ENCODE data around the gene HSPA14.
"Not testable (repeated sequence)": the region's sequence is repeated elsewhere in the genome, so short reads cannot be mapped to it uniquely, and the experiment has no call there.

HSPA14 gene

GRCh38 chr10:14837757-14838581 is at the start of gene HSPA14, which contains the start of the genes CDNF and MSANTD7:
TSS of gene HSPA14 (plus strand) at chr10:14838306. CDS start at chr10:14838403, 97 bp downstream.
TSS of gene CDNF (minus strand) at chr10:14838037. CDS start at chr10:14837946, 91 bp downstream.
TSS of gene MSANTD7 (plus strand) at chr10:14838306. CDS start at chr10:14842285, 3,979 bp downstream.
- H3K4me1 ChIP-seq (ENCODE audit: insufficient read depth, low read length) = peaks cover 22% of the 10 kb centered on the region
- peak within 1 kb of the TSS; percentile 89 to 99 for H3K4me3 ChIP-seq (ENCODE audit: low read depth in 1 of 2, low read length in 2 of 2)
- H3K36me3 ChIP-seq (ENCODE audit: insufficient read depth, low read length) = peaks cover 17% of the 10 kb centered on the region
- no peaks in the 10 kb centered on the region for H3K9me3 ChIP-seq (ENCODE audit: low read length)
- peak within 1 kb of the TSS; percentile 67 for H3K9ac ChIP-seq (ENCODE audit: low read length)
- peak within 1 kb of the TSS; percentile 99 for H3K27ac ChIP-seq (ENCODE audit: low read depth, low read length)
- H3K27me3 ChIP-seq (ENCODE audit: control insufficient read depth in 1 of 2, insufficient read depth in 2 of 2, low read length in 2 of 2) = no peaks in the 10 kb centered on the region

- Histone ChIP-seq H3K4me3 (ENCODE audit: low read depth in 1 of 2, low read length in 2 of 2) (no peak overlapping the region), H3K36me3 (ENCODE audit: insufficient read depth, low read length) (no peaks in the 10 kb centered on the region), H3K9me3 (ENCODE audit: low read length) (no peaks in the 10 kb centered on the region), H3K4me1 (ENCODE audit: insufficient read depth, low read length) (no peaks in the 10 kb centered on the region), H3K27ac (ENCODE audit: low read depth, low read length) (no peak overlapping the region), H3K9ac (ENCODE audit: low read length) (no peak overlapping the region), H3K27me3 (ENCODE audit: control insufficient read depth in 1 of 2, insufficient read depth in 2 of 2, low read length in 2 of 2) (no peaks in the 10 kb centered on the region)
Observed at GRCh38 chr10:14798636-14799035, 39.5 kb upstream of the HSPA14 start.

DNA sequence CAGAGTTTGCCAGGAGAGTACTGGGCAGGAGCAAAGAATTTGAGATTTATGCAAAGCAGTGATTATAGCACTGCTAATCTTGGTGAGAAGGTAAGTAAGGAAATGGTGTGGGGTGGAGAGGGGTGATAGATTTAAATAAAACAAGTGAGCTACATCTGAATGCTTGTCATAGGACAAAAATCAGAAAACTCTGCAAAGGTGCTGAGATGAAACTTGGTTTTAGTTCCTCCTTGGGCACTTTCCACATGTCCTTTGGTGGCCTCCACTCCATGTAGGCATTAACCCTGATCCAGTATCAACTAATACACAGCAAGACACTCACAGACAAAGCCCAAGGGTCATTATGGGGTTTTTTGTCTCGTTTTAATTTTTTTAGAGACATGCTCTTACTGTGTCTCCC is 37.7 kb upstream of the HSPA14 start:
- no peak overlapping the region for H3K27ac ChIP-seq (ENCODE audit: low read depth, low read length)
- no peaks in the 10 kb centered on the region for H3K27me3 ChIP-seq (ENCODE audit: control insufficient read depth in 1 of 2, insufficient read depth in 2 of 2, low read length in 2 of 2)
- no peaks in the 10 kb centered on the region for H3K36me3 ChIP-seq (ENCODE audit: insufficient read depth, low read length)
- H3K4me1 ChIP-seq (ENCODE audit: insufficient read depth, low read length) = no peaks in the 10 kb centered on the region
- no peak overlapping the region for H3K4me3 ChIP-seq (ENCODE audit: low read depth in 1 of 2, low read length in 2 of 2)
- H3K9me3 ChIP-seq (ENCODE audit: low read length) = no peaks in the 10 kb centered on the region
- H3K9ac ChIP-seq (ENCODE audit: low read length) = no peak overlapping the region

GRCh38 chr10:14801723-14802122 is 36.4 kb upstream of the HSPA14 start:
- Histone ChIP-seq H3K27me3 (ENCODE audit: control insufficient read depth in 1 of 2, insufficient read depth in 2 of 2, low read length in 2 of 2) (no peaks in the 10 kb centered on the region), H3K9ac (ENCODE audit: low read length) (no peak overlapping the region), H3K36me3 (ENCODE audit: insufficient read depth, low read length) (no peaks in the 10 kb centered on the region), H3K4me3 (ENCODE audit: low read depth in 1 of 2, low read length in 2 of 2) (no peak overlapping the region), H3K27ac (ENCODE audit: low read depth, low read length) (no peak overlapping the region), H3K9me3 (ENCODE audit: low read length) (no peaks in the 10 kb centered on the region), H3K4me1 (ENCODE audit: insufficient read depth, low read length) (no peaks in the 10 kb centered on the region)

DNA sequence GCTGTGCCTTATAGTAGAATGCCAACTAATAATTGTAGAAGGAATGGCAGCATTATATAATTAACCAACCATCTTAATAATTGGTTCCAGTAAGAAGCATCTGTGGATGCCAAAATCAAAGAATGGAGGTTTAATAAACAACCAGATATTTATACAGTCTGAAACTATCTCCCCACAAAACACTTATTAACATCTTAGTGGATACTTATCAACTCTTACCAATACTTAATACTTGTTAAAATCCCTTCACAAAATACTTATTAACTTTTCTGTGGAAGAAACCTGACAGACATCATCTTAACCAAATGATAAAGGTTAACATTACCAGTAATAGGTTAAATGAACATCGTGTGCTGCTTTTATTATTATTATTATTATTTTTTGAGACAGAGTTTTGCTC is 34.3 kb upstream of the HSPA14 start:
- no peaks in the 10 kb centered on the region for H3K27me3 ChIP-seq (ENCODE audit: control insufficient read depth in 1 of 2, insufficient read depth in 2 of 2, low read length in 2 of 2)
- H3K9me3 ChIP-seq (ENCODE audit: low read length) = no peaks in the 10 kb centered on the region
- no peaks in the 10 kb centered on the region for H3K4me1 ChIP-seq (ENCODE audit: insufficient read depth, low read length)
- H3K9ac ChIP-seq (ENCODE audit: low read length) = no peak overlapping the region
- H3K27ac ChIP-seq (ENCODE audit: low read depth, low read length) = no peak overlapping the region
- no peak overlapping the region for H3K4me3 ChIP-seq (ENCODE audit: low read depth in 1 of 2, low read length in 2 of 2)
- H3K36me3 ChIP-seq (ENCODE audit: insufficient read depth, low read length) = no peaks in the 10 kb centered on the region

- Histone ChIP-seq H3K27ac (ENCODE audit: low read depth, low read length) (no peak overlapping the region), H3K4me3 (ENCODE audit: low read depth in 1 of 2, low read length in 2 of 2) (no peak overlapping the region), H3K4me1 (ENCODE audit: insufficient read depth, low read length) (no peaks in the 10 kb centered on the region), H3K27me3 (ENCODE audit: control insufficient read depth in 1 of 2, insufficient read depth in 2 of 2, low read length in 2 of 2) (no peaks in the 10 kb centered on the region), H3K36me3 (ENCODE audit: insufficient read depth, low read length) (no peaks in the 10 kb centered on the region), H3K9ac (ENCODE audit: low read length) (no peak overlapping the region), H3K9me3 (ENCODE audit: low read length) (no peaks in the 10 kb centered on the region)
Observed at GRCh38 chr10:14806318-14806717, 31.8 kb upstream of the HSPA14 start.

GRCh38 chr10:14810969-14811953 is 26.8 kb upstream of the HSPA14 start:
- Histone ChIP-seq H3K27me3 (ENCODE audit: control insufficient read depth in 1 of 2, insufficient read depth in 2 of 2, low read length in 2 of 2) (no peaks in the 10 kb centered on the region), H3K9ac (ENCODE audit: low read length) (no peak overlapping the region)

GRCh38 chr10:14812271-14812670 is 25.8 kb upstream of the HSPA14 start:
- Histone ChIP-seq H3K9me3 (ENCODE audit: low read length) (no peaks in the 10 kb centered on the region), H3K27me3 (ENCODE audit: control insufficient read depth in 1 of 2, insufficient read depth in 2 of 2, low read length in 2 of 2) (no peaks in the 10 kb centered on the region), H3K4me3 (ENCODE audit: low read depth in 1 of 2, low read length in 2 of 2) (no peak overlapping the region), H3K9ac (ENCODE audit: low read length) (no peak overlapping the region), H3K36me3 (ENCODE audit: insufficient read depth, low read length) (no peaks in the 10 kb centered on the region), H3K4me1 (ENCODE audit: insufficient read depth, low read length) (no peaks in the 10 kb centered on the region), H3K27ac (ENCODE audit: low read depth, low read length) (no peak overlapping the region)

More at GRCh38 chr10:14810969-14811953, 26.8 kb upstream of the HSPA14 start:
- Histone ChIP-seq H3K27ac (ENCODE audit: low read depth, low read length) (no peak overlapping the region), H3K4me1 (ENCODE audit: insufficient read depth, low read length) (no peaks in the 10 kb centered on the region), H3K4me3 (ENCODE audit: low read depth in 1 of 2, low read length in 2 of 2) (no peak overlapping the region), H3K36me3 (ENCODE audit: insufficient read depth, low read length) (no peaks in the 10 kb centered on the region), H3K9me3 (ENCODE audit: low read length) (no peaks in the 10 kb centered on the region)

- Histone ChIP-seq H3K36me3 (ENCODE audit: insufficient read depth, low read length) (no peaks in the 10 kb centered on the region), H3K27me3 (ENCODE audit: control insufficient read depth in 1 of 2, insufficient read depth in 2 of 2, low read length in 2 of 2) (no peaks in the 10 kb centered on the region)
Observed at GRCh38 chr10:14815681-14816080, 22.4 kb upstream of the HSPA14 start.

GRCh38 chr10:14816717-14817116 is 21.4 kb upstream of the HSPA14 start:
- not testable (repeated sequence) for H3K4me1 ChIP-seq (ENCODE audit: insufficient read depth, low read length); H3K36me3 ChIP-seq (ENCODE audit: insufficient read depth, low read length); H3K4me3 ChIP-seq (ENCODE audit: low read depth in 1 of 2, low read length in 2 of 2); H3K9me3 ChIP-seq (ENCODE audit: low read length); H3K27ac ChIP-seq (ENCODE audit: low read depth, low read length); H3K9ac ChIP-seq (ENCODE audit: low read length); H3K27me3 ChIP-seq (ENCODE audit: control insufficient read depth in 1 of 2, insufficient read depth in 2 of 2, low read length in 2 of 2)

More at GRCh38 chr10:14815681-14816080, 22.4 kb upstream of the HSPA14 start:
- H3K4me1 ChIP-seq (ENCODE audit: insufficient read depth, low read length) = no peaks in the 10 kb centered on the region
- no peak overlapping the region for H3K9ac ChIP-seq (ENCODE audit: low read length)
- no peak overlapping the region for H3K4me3 ChIP-seq (ENCODE audit: low read depth in 1 of 2, low read length in 2 of 2)
- H3K27ac ChIP-seq (ENCODE audit: low read depth, low read length) = no peak overlapping the region
- no peaks in the 10 kb centered on the region for H3K9me3 ChIP-seq (ENCODE audit: low read length)

Data from muscle layer of colon (tissue), 2 donors.